DMS 273 (cell line): Measurements from ENCODE around the gene CPEB3.
"Not testable (repeated sequence)": the region's sequence is repeated elsewhere in the genome, so short reads cannot be mapped to it uniquely, and the experiment has no call there.

Source experiments
- DNase-seq: peaks from one replicate; lab custom pipeline; 2025; ENCODE audit not compliant: unreplicated experiment; lab: John Stamatoyannopoulos, UW

The CPEB3 gene

DNA sequence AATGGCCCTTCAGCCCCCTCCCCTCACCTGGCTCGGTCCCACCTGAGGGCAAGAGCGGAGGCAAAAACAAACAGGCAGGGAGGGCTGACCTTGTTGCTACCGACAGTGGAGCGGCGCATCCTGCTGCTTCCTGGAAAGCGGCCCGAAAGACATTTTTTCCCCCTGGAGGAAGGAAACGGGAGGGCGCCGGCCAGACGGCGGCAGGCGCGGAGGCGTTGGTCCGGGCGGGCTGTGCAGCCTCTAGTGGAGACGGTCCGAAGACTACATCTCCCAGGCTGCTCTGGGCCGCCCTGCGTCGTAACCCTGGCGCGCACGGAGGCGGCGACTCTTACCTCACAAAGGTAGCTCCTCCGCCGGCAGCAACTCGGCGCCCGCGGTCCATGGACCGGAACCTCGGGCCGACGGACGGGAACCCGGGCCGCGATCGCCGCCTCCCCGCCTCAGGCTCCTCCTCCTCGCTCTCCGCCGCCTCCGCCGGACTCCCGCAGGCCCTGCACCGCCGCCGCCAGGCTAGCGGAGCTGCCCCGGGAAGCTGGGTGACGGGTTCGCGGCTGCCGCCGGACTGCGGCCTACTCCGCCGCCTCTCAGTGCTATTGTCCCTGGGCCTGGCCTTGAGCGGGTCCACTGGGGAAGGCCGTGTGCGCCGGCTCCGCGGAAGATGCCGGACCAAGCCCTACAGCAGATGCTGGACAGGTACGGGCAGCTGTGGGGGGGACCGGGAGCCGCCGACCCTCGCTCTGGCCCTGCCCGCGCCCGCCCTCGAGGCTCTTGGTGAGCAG, at the start of gene CPEB3, which contains the start of gene MARCHF5:
CPEB3 (minus strand) TSS at position 242 of the 779 bp plus-strand sequence. CDS start 50,728 bp downstream, outside the sequence.
MARCHF5 (plus strand) TSS at position 331 of the 779 bp plus-strand sequence; CDS start at position 659, 328 bp downstream.
- DNase-seq: peak; percentile 96

DNA sequence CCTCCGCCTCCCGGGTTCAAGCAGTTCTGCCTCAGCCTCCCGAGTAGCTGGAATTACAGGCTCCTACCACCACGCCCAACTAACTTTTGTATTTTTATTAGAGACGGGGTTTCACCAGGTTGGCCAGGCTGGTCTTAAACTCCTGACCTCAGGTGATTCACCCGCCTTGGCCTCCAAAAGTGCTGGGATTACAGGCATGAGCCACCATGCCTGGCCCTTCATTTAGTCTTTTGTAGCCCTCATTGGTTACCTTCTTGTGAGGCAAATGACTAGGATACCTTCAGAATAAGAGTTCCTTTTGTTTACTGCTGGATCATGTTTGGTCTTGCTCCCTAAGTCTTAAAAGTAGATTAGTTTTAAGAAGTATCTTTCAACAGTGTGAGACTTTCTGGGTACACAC, 39.0 kb upstream of the CPEB3 start:
- DNase-seq: not testable (repeated sequence)

DNA sequence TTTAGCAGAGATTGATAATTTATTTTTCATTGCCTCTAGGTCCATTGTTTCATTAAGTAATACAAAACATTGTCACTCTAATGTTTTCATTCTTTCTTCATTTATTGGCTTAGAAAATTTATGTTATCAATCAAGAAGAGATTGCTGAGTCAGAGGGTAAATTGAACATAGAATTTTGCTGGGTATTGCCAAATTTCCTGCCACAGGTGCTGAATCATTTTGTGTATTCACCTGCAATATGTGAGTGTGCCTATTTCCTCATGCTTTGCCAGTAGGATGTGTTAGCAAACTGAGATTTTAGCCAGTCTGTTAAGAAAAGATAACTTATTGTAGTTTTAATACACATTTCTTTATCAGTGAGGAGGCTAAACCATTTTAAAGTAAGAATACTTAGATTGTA, 38.1 kb upstream of the CPEB3 start:
- DNase-seq: no peak

DNA sequence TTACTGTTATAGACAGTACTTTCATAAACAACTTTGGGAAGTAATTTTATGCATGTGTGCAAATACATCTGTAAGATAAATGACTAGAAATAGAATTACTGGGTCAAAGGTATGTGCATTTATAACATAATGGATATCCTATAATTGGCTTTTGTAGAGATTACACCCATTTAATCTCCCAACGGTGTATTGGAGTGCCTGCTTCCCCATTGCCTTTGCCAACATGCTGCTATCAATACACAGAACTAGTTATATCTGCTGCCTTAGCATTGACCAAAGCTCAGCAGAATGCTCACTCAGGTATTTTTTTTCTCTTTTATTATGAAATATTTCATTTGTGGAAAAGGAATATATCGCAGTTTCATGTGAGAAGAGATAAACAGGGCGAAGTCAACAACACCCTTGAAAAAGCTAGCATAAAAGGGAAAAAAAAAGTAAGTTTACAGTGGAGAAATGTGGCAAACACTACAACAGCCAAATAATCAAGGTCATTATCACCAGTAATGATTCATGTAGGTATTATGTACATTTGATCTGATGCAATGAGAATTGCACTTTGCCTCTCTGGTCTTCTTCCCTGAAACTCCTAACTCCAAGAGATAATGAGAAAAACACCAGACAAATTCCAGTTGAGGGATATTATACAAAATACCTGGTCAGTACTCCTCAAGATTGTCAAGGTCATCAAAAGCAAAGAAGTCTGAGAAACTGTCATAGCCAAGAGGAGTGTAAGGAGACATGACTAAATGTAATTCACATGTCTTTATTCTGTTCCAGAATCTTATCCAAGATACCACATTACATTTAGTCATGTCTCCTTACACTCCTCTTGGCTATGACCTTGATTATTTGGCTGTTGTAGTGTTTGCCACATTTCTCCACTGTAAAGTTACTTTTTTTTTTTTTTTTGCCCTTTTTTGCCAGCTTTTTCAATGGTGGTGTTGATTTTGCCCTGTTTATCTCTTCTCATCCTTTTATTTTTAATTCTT, 36.9 kb upstream of the CPEB3 start:
- DNase-seq: no peak

DNA sequence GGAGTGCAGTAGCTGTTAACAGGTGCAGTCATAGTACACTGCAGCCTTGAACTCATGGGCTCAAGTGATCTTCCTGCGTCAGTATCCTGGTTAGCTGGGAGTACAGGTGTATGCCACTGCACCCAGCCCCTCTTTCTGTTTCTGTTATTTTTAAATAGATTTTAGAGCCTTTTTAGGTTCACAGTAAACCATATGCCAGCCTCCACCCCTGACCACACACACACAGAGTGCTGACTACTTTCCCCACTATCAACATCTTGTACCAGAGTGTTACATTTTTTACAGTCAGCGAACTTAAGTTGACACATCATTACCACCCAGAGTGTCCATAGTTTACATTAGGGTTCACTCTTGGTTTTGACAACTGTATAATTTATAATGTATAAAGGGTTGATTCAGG, 32.2 kb upstream of the CPEB3 start:
- no peak for DNase-seq

DNA sequence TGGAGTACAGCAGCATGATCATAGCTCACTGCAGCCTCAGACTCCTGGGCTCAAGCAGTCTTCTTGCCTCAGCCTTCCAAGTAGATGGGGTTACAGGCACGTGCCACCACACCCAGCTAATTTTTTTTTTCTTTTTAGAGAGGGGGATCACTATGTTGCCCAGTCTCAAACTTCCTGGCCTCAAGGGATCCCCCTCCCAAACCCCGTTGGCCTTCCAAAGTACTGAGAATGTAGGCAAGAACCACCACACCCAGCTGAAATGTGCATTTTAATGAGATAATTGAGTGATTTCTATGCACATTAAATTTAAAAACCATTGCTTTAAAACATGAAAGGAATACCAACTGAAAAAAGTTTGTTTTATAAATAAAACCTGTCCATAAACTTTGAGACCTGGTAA, 25.7 kb upstream of the CPEB3 start:
- no peak for DNase-seq

DNA sequence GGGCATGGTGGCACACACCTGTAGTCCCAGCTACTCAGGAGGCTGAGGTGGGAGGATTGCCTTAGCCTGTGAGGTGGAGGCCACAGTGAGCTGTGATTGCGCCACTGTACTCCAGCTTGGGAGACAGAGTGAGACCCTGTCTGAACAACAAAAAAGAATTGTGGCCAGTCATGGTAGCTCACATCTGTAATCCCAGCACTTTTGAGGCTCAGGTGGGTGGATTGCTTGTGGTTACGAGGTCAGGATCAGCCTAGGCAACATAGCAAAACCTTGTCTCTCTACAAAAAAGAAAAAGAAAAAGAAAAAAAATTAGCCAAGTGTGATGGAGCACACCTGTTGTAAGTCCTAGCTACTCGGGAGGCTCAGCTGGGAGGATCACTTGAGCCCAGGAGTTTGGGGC, 22.9 kb upstream of the CPEB3 start:
- DNase-seq: no peak

DNA sequence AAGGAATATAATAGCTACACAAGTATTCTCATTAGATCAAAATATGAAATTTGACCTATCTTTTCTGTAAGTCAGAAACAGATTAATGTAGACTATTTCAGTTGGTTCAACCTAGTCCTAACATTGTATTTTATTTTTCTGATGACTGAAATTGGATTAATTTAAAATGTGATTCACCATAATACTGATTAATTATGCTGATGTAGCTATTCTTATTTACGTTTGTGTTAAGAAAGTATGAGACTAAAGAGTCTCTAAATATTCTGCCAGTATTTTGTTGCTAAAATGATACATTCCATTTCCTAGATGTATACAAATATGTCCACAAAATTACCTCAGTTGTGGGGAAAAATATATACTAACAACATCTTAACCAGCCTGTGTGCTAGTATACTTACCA, 18.4 kb upstream of the CPEB3 start:
- no peak for DNase-seq

DNA sequence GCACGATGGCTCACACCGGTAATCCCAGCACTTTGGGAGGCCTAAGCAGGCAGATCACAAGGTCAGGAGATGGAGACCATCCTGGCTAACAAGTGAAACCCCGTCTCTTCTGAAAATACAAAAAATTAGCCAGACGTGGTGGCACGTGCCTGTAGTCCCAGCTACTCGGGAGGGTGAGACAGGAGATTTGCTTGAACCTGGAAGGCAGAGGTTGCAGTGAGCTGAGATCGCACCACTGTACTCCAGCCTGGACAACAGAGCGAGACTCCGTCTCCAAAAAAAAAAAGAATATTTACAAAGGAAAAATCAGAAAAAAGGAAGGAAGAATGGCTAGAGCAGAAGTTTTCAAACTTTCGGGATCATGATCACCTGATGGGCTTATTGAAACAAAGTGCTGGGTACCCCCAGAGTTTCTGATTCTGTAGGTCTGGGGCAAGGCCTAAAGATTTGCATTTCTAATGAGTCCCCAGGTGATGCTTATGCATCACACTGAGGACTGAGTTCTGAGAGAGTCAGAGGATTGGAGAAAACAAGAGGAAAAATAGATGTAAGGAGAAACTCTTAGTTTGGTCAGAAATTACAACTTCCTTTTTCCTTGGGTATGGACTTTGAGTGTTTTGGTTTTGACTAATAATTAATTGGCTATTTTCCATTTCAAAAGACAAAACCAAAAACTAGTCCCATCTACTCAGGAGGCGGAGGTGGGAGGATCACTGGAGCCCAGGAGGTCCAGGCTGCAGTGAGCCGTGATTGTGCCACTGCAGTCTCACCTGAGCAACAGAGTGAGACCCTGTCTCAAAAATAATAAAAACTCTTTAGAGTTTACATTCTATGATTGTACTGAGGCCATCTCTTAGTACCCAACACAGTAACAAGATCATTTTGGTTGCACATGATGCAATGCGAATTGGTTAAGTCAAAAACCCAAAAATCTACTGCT, 14.5 kb upstream of the CPEB3 start:
- no peak for DNase-seq

DNA sequence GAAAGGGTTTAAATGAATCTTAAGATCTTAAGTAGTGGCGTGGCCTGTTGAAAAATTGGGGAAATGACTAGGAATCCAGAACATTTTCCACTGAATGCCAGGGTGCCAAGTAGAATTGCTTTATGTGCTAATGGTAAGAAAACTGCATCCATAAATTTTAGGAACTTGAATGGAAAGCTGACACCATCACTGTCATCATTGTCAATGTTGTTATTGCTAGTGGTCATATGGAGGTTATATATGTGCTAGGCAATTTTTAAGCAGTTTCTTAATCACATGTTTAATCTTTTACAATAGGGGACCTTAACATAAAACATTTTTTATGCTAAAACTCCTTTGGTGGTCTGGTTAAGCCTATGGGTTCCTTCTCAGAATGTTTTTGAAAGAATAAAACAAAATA, 13.2 kb upstream of the CPEB3 start:
- DNase-seq: no peak

DNA sequence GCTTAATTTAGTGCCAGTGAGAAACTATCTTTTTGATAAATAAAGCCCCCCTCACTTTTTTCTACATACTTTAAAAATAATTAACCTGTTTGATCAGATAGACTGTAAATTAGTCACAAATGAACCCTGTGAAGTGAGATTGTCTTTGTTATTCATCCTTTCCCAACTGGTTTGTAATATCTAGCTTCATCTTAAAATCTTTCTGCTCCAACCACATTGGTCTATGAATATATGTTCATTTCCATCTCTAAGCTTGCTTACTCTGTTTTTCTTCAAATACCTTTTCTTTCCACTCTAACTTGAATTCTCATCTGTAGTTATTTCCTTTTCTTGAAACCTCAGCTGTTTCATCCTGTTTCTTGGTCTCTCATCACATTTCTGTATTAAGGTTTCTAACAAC, 12.2 kb upstream of the CPEB3 start:
- DNase-seq: no peak

DNA sequence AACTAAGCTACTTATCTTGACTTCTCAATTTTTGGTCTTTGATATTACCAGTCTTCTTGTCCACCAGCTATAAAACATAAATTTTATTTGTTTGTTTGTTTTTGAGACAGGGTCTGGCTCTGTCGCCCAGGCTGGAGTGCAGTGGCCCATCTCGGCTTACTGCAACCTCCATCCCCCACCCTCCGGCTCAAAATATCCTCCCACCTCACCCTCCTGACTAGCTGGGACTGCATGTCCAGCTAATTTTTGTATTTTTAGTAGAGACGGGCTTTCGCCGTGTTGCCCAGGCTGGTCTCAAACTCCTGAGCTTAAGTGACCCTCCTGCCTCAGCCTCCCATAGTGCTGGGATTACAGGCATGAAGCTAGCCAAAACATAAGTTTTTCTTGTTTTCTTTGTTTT, 7.6 kb upstream of the CPEB3 start:
- no peak for DNase-seq

DNA sequence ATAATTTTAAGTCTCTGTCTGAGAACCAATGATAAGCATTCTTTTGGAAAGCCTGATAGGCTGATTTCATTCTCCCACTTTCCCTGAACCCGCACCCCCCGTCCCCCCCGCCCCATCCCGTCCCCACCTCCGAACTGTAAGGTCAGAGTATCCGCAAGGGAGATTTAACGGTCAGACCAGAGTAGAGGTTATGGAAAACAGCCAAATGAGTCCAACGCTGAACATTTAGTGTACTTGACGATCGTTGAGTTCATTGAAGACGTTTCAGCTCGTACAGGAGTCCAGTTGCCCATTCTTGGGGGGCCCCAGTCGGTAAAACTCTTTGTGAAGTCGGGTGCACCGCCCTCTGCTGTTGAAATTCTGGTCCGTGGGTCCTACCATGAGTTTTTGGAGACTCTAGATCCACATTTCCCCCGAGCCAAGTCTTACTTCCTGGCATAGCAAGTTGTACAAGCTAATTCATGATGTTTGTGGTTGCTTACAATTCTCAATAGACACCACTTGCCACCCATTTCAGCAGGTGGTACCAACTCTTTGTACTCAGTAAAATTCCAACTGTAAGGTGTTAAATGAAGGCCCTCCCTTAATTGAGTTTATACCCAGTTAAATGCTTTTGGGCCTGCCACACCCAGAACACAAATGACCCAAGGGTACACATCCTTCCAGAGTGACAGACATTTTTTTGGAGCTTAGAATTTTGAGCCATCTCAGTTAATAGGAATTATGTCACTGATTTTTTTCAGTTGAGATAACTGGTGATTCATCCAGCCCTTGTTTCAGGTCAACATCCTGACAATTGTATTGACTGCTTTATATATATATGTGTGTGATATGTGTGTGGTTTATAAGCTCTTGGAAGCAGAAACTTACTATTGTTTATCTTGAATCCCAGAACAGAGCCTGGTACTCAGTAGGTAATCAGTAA, 1.3 kb upstream of the CPEB3 start:
- DNase-seq: peak; percentile 62

DNA sequence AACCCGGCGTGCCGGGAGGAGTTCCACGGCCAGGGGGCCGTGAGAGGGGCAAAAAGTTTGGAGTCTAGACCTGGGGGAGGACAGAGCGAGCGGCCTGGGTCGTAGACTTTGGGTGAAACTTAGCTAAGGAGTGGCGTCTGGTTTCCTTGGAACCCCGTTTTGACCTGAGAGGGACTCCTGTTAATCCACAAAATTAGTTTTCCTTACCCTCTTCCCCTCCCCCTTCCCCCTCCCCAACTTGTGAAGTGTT, 663 bp upstream of the CPEB3 start:
- no peak for DNase-seq

DNA sequence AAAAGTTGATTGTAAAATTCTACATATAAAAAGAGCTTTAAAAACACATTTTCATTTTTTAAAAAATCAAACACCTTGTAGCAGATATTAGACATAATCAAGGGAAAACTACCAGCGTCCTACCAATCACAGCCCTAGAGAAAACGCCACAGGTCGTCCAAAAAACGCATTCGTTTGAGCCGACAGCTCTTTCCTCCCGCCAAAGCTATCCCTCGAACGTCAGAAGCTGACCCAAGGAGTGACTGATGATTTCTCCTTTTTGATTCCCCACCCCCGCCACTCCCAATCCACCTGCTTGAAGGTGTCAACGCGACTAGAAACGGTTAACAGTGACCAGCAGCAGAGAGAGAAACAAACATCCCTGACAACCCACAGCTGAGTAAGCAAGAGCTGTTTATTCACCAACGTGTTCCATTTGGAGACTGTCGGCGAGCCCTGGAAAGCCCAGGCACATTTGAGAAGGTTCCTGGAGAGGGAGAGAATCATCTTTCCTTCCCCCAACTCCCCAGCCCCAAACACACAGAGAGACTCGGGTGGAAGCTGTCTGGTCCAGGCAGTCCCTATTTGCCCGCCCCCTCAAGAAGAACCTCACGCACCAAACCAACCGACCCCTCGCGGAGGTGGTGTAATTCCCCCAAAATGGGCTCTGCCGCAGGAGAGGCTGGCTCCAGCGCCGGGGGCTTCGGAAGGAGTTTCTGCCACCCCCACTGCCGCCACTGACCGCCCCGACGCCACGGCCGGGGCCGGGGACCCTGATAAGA, 622 bp downstream of the CPEB3 start:
- peak; percentile 71 for DNase-seq

DNA sequence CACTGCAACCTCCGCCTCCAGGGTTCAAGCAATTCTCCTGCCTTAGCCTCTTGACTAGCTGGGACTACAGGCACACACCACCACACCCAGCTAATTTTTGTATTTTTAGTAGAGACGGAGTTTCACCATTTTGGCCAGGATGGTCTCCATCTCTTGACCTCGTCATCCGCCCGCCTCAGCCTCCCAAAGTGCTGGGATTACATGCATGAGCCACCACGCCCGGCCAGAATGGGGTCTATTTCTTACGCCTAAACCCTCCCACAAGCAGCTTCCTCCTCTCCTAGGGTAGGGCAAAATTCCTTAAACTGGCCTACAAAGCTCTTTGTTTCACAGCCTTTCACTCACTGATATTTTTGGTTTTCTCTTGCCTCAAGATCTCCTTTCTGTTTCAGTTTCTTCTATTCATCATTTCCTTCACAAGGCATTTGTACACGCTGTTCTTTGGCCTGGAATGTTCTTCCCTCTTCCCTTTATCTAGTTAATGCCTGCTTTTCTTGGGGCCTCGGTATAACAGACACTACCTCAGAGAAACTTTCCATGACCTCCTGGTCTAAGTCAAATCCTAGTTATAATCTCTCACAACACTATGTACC, 6.7 kb downstream of the CPEB3 start:
- DNase-seq: no peak

DNA sequence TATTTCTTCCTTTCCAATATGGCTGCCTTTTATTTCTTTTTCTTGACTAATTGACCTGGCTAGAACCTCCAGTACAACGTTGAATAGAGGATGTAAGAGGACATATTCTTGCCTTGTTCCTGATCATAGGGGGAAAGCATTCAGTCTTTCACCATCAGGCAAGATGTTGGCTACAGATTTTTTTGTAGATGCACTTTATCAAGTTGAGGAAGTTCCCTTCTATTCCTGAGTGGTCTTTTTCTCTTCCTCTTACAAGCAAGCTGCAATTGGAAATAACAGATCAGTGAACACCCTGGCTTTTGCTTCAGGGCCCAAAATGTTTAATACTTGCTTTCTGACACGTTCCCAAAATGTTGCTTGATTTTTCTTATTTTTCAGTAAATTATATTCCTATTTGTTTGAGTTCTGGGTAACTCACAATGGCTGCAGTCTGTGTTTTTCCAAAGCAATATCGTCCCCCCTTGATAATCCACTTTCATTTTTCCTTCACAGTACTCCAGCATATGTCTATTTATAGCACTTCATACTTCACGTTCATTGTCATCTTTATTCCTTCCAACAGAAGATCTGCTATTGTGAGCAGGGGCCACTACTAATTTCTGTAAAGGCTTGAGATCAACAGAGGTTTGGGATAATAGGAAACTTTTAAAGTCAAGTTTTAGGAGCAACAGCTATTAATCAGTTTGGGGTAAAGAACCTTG, 11.7 kb downstream of the CPEB3 start:
- DNase-seq: no peak

DNA sequence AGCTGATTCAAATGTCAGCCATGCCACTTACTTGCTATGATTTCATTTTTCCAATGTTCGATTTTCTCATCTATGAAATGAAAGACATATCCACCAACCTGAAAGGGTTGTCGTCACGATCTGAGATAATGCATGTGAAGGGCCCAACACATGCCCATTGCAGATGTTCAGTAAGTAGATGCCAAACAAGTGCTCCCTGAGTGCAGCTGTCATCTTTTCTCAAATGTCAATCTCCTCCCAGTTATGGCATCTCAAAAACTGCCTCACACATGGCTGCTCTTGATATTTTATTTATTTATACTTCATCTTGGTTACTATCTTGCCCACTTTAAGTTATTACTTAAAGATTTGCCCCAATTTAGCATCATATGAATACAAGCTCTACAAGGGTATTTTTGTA, 16.8 kb downstream of the CPEB3 start:
- peak; percentile 22 for DNase-seq
